HG02973 (cell line): ENCODE measurements around the gene HAND2.

Source experiments
- ATAC-seq: cut with Tn5 transposase; IDR thresholded peaks from one replicate; pipeline ENCODE4 v1.9.1; 2021; ENCODE audit warnings: moderate library complexity; ENCODE audit not compliant: unreplicated experiment

HAND2 gene

DNA sequence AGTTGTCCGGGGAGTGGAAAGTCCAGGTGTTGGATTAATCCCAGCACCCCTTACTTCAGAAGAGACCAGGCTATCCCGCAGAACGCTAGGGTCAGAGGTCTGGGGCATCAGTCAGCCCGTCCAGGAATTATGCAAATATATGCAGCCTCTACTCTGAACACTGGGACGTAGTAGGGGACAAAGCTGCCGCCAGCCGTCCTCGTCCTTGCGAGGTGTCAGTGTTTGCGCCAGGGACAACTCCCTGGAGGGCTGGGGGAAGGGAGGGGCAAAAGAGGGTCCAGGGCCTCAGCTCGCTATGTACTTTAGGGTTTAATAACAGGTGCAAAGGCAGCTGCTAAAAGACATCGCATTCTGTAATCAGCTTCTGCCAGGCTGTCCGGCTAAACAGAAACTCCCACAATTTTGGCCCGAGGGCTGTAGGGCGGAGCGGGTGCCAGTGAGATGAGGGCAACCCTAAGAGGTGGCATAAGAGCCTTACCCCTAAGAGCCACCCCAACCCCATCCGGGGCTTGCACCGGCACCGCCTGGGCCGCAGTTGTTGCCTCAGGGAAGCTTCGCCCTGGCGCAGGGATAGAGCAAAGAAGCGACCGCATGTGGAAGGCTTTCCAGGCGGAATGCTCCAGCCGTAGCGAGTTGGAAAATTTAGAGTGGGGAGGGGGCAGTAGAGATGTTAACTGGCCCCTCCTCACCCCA, 8.4 kb downstream of the HAND2 start:
- no peak for ATAC-seq

- no peak for ATAC-seq
These were observed 9.0 kb downstream of the HAND2 start for GRCh38 chr4:173520921-173521466.

DNA sequence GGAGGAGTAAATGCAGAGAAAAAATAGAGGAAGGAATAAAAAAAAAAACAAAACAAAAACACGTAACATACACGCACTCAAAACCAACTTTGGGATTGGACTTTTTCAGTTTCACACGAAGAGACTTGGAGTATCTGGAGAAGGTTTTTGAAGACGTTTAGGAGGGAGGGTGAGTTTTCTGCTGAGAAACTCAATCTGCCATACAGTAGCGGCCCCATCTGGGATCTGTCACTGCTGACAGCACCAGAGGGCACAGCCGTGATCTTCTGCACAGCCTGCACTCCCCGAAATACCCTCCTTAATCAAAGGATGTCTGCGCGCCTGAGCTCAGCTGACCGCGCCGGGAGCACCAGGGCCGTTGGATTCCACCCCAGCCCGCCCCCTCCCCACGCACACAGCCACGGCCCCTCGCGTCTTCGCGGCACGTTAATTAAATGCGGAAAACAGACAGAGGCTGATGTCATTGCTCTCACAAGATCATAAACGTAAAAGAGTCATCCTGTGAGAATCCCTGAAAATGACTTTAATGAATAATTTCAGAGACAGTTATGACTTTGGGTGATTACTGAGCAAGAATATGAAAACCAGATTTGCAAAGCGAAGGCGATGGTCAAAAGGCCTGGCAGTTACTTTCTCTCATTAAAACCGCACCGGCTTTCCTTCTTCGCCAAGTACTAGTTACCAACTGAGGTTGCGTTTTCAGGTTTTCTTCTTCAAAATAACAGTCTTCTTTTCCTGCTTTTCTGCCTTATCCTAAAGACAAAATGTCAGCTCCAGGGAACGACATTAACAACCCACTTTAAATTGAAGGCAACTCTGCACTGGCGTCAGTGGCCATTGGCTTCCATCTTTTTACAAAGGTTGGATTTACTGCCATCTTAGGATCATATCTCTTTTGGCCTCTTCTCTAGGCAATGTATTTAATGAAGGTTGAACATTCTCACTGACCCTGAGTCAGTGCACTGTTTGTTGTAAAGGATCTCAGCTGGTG, 10.6 kb downstream of the HAND2 start:
- no peak for ATAC-seq

DNA sequence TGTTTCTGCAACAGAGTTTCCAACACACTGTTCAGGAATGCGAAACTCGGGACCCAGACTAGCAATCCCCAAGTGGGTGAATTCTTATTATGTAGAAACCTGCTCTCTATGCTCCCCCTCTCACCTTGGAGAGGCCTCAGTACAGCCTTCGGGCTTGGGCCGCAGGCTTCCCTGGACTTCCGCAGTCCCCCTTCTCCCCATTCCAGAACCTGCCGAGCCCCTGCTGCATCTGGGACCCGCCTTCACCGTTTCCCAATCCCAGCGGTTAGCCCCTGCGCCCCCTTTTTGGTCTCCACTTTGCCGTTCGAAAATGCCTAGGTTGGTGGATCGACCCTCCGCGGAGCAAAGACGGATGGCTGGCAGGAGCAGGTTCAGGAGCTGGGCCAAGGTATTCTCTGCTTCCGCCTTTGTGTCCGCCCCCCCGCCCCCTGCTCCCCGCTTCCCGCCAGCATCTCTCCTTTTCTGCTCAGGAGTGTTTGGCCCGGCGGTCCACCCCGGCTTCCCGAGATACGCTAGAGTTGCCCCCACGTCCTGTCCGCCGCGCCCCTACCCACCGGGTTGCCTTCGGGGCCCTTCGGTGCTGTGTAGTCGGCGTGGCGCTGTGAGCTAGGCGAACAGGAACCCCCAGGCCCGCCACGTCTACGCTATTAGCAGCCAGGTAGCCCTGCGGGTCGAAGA, 11.5 kb downstream of the HAND2 start:
- ATAC-seq: no peak

GRCh38 chr4:173517781-173518424, 12.1 kb downstream of the HAND2 start:
- no peak for ATAC-seq

DNA sequence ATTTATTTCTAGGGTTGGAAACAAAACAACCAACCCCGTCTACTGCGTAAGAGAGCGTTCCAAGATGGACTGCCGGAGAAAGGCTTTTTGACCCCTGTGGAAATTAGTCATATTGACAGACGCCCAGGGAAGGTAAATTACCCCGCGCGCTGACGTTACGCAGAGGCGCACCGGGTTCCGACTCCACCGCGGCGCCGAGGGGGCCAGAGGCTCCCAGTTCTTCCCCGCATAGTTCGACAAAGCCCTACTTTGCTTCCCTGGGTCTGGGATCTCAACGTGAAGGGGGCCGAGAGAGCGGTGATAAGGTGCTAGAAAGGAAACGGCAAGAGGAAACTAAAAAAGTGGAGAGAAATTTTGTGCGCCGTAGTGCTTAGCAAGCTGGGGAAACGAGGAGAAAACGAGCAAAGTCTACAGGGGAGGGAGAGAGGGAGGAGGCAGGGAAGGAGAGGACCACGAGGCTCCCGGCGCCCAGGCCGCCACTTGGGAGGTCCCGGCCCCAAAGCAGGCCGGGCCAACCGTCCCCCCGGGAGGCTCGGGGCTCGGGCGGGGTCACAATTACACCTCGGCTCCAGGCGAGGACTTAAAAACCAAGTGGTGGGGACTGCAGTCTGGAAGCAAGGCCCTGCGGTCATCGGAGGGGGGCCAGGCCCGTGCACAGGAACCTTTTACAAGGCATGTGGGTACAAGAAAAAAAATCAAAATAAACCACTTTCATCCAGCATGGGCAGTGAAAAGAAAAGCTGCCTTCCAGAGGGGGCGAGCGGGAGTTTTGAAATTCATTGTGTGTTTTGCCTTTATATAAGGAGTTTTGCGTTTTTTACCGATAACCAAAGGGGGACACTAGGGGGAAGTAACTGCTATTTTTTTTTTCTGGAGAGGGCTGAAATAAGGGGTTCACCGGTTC, 13.2 kb downstream of the HAND2 start:
- no peak for ATAC-seq

GRCh38 chr4:173515458-173515857, 14.6 kb downstream of the HAND2 start:
- no peak for ATAC-seq

- ATAC-seq: no peak
These were observed 15.3 kb downstream of the HAND2 start for GRCh38 chr4:173514641-173515217.

DNA sequence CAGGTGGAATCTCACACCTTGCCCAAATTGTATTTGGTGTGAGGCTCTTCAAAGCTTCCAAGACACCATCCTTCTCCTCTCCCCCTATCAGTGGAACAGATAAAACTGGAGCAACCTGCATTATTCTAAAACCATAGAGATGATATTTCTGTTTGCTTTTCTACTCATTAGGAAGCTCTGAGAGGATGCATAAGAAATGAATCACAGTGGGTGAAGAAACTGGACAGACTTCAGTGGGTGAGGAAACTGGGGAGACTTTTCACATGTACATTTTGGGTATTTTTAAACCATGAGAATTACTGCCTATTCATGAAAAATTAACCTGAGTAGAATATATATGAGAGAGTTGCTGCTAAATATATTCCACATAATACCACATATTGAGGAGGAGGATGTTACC, 16.4 kb downstream of the HAND2 start:
- ATAC-seq: no peak

GRCh38 chr4:173511787-173512361, 18.2 kb downstream of the HAND2 start:
- no peak for ATAC-seq

DNA sequence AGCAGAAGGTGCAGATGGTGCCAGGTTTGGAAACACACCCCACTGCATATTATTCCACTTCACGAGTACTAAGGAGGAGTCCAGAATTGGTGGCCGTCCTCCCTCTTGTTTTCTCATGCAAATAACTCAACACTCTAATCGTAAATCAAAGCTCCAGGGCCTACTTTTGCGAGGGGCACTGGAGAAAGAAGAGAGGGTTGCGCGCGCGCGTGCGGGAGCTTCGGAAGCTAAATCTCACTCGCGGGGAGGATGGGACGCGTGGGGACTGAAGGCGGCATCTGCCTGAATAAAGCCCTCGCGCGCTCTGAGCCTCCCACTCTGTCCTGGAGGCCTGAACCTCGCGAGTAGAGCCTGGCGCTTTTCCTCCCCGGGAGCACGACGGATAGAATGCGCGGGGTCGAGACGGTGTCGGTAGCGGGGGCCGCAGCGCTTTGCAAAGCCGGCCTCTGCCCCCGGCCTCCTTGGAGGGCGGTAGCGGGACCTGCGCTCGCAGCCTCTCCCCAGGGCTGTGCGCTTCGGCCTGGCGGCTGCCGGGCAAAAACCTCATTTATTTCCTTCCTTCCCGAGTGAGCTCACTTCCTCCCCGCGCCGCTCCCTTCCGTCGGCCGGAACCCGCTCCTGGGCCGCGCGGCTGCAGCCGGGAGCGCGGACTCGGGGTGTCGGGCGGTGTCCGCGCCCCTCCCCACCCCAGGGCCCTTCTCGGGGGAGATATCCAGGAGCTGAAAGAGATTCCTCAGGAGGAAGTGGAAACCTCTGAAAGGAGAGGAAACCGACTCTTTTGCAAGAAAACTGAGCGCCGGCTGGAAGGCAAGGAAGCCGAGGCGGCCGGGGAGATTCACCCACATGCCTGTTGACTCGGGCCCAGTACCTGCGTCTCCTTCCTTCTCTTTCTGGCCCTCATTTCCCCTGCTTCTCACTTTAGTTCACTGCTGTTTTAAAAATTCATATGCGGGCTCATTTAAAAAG, 20.7 kb downstream of the HAND2 start:
- ATAC-seq: peak; percentile 23

DNA sequence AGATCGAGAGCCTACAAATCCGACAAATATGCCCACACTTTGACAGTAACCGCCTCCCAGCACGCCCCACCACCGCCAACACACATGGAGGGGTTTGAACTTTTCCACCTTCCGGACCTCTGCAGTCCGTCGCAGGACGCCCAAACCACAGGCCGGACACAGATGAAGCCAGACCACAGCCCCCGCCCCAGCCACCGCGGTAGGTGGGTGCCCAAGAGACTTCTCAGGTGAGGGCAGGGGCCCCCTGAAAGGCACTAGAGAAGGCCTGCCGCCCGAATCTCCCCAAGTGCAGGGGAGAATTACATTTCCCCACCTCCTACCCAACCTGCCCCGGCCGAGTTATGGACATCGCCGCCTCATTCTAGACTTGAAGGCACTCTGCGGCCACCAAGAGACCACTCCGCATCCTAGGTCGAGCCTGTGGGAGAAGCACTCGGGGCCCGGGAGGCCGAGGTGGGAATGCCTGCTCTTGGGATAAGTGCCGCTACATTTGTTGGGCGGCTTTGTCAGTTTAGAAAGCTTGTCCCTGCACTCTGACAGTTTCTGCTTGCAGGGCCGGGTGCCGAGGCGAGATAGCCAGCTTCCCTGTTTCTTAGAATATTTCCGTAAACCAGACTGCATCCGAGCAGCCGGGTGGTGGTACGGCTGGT, 21.5 kb downstream of the HAND2 start:
- no peak for ATAC-seq

- ATAC-seq: no peak
These were observed 22.3 kb downstream of the HAND2 start for GRCh38 chr4:173507471-173508385.

DNA sequence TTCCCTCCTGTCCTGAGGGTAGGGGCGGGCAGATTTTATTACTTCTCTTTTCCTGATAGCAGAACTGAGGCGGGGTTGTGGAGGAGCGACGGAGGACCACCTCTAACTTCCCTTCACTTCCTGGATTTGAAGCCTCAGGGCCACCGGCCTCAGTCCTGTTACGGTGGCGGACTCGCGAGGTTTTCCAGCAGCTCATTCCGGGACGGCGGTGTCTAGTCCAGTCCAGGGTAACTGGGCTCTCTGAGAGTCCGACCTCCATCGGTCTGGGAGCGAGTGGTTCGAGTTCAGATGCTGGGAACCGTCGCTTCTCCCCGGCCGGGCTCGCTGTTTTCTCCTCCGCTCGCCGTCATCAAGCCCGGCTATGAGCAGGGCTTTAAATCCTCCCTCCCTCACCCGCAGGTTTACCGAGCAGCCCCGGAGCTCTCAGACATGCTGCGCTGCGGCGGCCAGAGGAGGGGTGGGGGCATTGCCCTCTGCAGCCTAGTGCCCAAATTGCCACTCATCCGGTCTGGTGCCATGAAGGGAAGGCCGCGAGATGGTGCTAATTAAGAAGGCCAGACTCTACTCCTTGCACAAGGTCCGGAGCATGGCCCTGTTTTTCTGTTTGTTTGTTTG, 23.3 kb downstream of the HAND2 start:
- ATAC-seq: no peak

GRCh38 chr4:173505924-173506518, 24.0 kb downstream of the HAND2 start:
- ATAC-seq: peak; percentile 74

GRCh38 chr4:173504181-173504503, 25.9 kb downstream of the HAND2 start:
- no peak for ATAC-seq
